SK-N-SH (cell line): ENCODE data around the gene PTPRF.

Experiments
- EP300 ChIP-seq, 2 experiments: IDR thresholded peaks; 2 replicates each; pipeline versions ENCODE4 v1.4.0 to v1.6.1; 2012; ENCODE audit warnings: borderline replicate concordance in 1 of 2, low read depth in 1 of 2, low read length in 1 of 2
- POLR2AphosphoS5 ChIP-seq: IDR thresholded peaks from 2 replicates; pipeline ENCODE4 v1.6.1; 2012; ENCODE audit warnings: low read depth, low read length

GRCh38 chr1:43533584-43533983, 2.9 kb downstream of the PTPRF start:
- TF ChIP-seq EP300 (IDR thresholded peaks at IDR 0.05; ENCODE audit: borderline replicate concordance in 1 of 2, low read depth in 1 of 2, low read length in 1 of 2) (no peak), POLR2AphosphoS5 (no peak)
